ENCODE measurements around the gene TBL2. TPM values are rescaled to one million over a fixed set of nuclear protein-coding genes. Genes with fewer than 3 reads are reported as not detected.
"Not testable (repeated sequence)": the region's sequence is repeated elsewhere in the genome, so short reads cannot be mapped to it uniquely, and the experiment has no call there.

Gene TBL2
- total RNA-seq, 3 donors from 2014 or later, result 25.4 to 42.4 (median 31.1) TPM

GRCh38 chr7:73611017-73611555 is 32.7 kb upstream of the TBL2 start:
- intact Hi-C loops (cut with DNase I, micrococcal nuclease), result no loop called here
- peak in 1 of 3 donors; percentile 18 for DNase-seq
- no peak for ATAC-seq
- H3K4me1 ChIP-seq (ENCODE audit: low read depth), result peaks cover 3% of the 10 kb centered on the region
- no peaks in the 10 kb centered on the region for H3K36me3 ChIP-seq (ENCODE audit: low read depth)
- H3K4me3 ChIP-seq, result no peak overlapping the region
- TF ChIP-seq CTCF (IDR thresholded peaks at IDR 0.05), result no peak
- H3K9me3 ChIP-seq, result no peaks in the 10 kb centered on the region

GRCh38 chr7:73610105-73610504 is 31.7 kb upstream of the TBL2 start:
- peak in 1 of 3 donors; percentile 17 for DNase-seq
- no peak for ATAC-seq
- Histone ChIP-seq H3K4me3 (no peak overlapping the region), H3K36me3 (ENCODE audit: low read depth) (no peaks in the 10 kb centered on the region), H3K4me1 (ENCODE audit: low read depth) (peaks cover 3% of the 10 kb centered on the region), H3K9me3 (no peaks in the 10 kb centered on the region)
- no peak for TF ChIP-seq CTCF (IDR thresholded peaks at IDR 0.05)
- intact Hi-C loops (cut with DNase I, micrococcal nuclease), result no loop called here

GRCh38 chr7:73607692-73607983 is 29.3 kb upstream of the TBL2 start:
- not testable (repeated sequence) for H3K4me3 ChIP-seq; H3K36me3 ChIP-seq (ENCODE audit: low read depth); DNase-seq; ATAC-seq; H3K4me1 ChIP-seq (ENCODE audit: low read depth); H3K9me3 ChIP-seq
- intact Hi-C loops (cut with DNase I, micrococcal nuclease), result loop anchor here (5.0 to 10.0 kb wide), 3 partner anchors 67 to 130 kb away; partner anchors contain the start of gene ABHD11 (in 1 of the 2)

- no peaks in the 10 kb centered on the region for H3K4me1 ChIP-seq (ENCODE audit: low read depth)
- peak; percentile 70 for ATAC-seq
- H3K4me3 ChIP-seq, result no peak overlapping the region
- H3K9me3 ChIP-seq, result no peaks in the 10 kb centered on the region
- intact Hi-C loops (cut with DNase I, micrococcal nuclease), result loop anchor here (5.0 to 10.0 kb wide), 3 partner anchors 68 to 130 kb away; partner anchors contain the start of gene ABHD11 (in 1 of the 2)
- TF ChIP-seq CTCF (IDR thresholded peaks at IDR 0.05), result peak; percentile 76
- DNase-seq, result peak in 2 of 3 donors; percentile 59 to 69
- H3K36me3 ChIP-seq (ENCODE audit: low read depth), result no peaks in the 10 kb centered on the region
Measured at GRCh38 chr7:73606801-73607691, 28.7 kb upstream of the TBL2 start.

GRCh38 chr7:73605601-73606220 is 27.3 kb upstream of the TBL2 start:
- no peaks in the 10 kb centered on the region for H3K4me1 ChIP-seq (ENCODE audit: low read depth)
- H3K9me3 ChIP-seq, result no peaks in the 10 kb centered on the region
- no peaks in the 10 kb centered on the region for H3K36me3 ChIP-seq (ENCODE audit: low read depth)
- ATAC-seq, result no peak
- TF ChIP-seq CTCF (IDR thresholded peaks at IDR 0.05), result no peak
- no peak for DNase-seq
- H3K4me3 ChIP-seq, result no peak overlapping the region
- intact Hi-C loops (cut with DNase I, micrococcal nuclease), result loop anchor here (5.0 to 10.0 kb wide), 3 partner anchors 69 to 132 kb away; partner anchors contain the start of gene ABHD11 (in 1 of the 2)
